ENCODE measurements around the gene HOXB13.

The HOXB13 gene

GRCh38 chr17:48756830-48757251, 28.3 kb upstream of the HOXB13 start:
- H3K4me1 ChIP-seq (ENCODE audit: control insufficient read depth, insufficient read depth, low read length) = peaks cover 14% of the 10 kb centered on the region
- no peaks in the 10 kb centered on the region for H3K9me3 ChIP-seq (ENCODE audit: control insufficient read depth in 2 of 2, low read length in 2 of 2)
- H3K9ac ChIP-seq (ENCODE audit: low read length in 2 of 2) = no peak overlapping the region
- no peaks in the 10 kb centered on the region for H3K36me3 ChIP-seq (ENCODE audit: control insufficient read depth in 2 of 2, insufficient read depth in 2 of 2, low read length in 2 of 2)
- no peak overlapping the region for H3K4me3 ChIP-seq (ENCODE audit: low read length in 2 of 2)
- H3K27ac ChIP-seq (ENCODE audit: low read length) = no peak overlapping the region
- peaks cover 58 to 70% of the 10 kb centered on the region in 2 donors for H3K27me3 ChIP-seq (ENCODE audit: control insufficient read depth in 1 of 2, insufficient read depth in 2 of 2, low read length in 2 of 2)

DNA sequence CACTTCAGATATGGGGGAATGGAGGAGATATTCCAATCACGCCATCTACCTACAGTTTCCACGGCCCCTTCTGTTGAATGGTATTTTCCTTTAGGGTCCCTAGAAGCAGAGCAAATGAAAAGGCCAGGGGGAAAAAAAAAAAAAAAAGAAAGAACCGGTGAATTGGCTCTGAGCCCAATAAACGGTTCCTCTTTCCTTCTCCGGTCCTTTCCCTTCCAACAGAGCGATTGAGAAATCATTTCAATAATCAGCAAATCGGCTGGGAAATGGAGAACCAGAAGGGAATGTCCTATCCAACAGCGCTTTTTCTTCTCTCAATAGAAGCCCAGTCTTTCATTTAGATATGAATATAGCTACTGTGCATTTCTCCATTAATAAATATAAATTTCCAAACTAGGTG, 26.8 kb upstream of the HOXB13 start:
- no peaks in the 10 kb centered on the region for H3K9me3 ChIP-seq (ENCODE audit: control insufficient read depth in 2 of 2, low read length in 2 of 2)
- no peak overlapping the region for H3K9ac ChIP-seq (ENCODE audit: low read length in 2 of 2)
- H3K27ac ChIP-seq (ENCODE audit: low read length) = no peak overlapping the region
- H3K36me3 ChIP-seq (ENCODE audit: control insufficient read depth in 2 of 2, insufficient read depth in 2 of 2, low read length in 2 of 2) = no peaks in the 10 kb centered on the region
- H3K27me3 ChIP-seq (ENCODE audit: control insufficient read depth in 1 of 2, insufficient read depth in 2 of 2, low read length in 2 of 2) = peaks cover 68 to 75% of the 10 kb centered on the region in 2 donors
- H3K4me3 ChIP-seq (ENCODE audit: low read length in 2 of 2) = no peak overlapping the region
- H3K4me1 ChIP-seq (ENCODE audit: control insufficient read depth, insufficient read depth, low read length) = peaks cover 14% of the 10 kb centered on the region

GRCh38 chr17:48754500-48755261, 26.1 kb upstream of the HOXB13 start:
- Histone ChIP-seq H3K4me1 (ENCODE audit: control insufficient read depth, insufficient read depth, low read length) (peaks cover 14% of the 10 kb centered on the region), H3K9me3 (ENCODE audit: control insufficient read depth in 2 of 2, low read length in 2 of 2) (no peaks in the 10 kb centered on the region), H3K9ac (ENCODE audit: low read length in 2 of 2) (no peak overlapping the region), H3K27ac (ENCODE audit: low read length) (no peak overlapping the region), H3K27me3 (ENCODE audit: control insufficient read depth in 1 of 2, insufficient read depth in 2 of 2, low read length in 2 of 2) (peaks cover 74 to 81% of the 10 kb centered on the region in 2 donors), H3K36me3 (ENCODE audit: control insufficient read depth in 2 of 2, insufficient read depth in 2 of 2, low read length in 2 of 2) (no peaks in the 10 kb centered on the region), H3K4me3 (ENCODE audit: low read length in 2 of 2) (no peak overlapping the region)

DNA sequence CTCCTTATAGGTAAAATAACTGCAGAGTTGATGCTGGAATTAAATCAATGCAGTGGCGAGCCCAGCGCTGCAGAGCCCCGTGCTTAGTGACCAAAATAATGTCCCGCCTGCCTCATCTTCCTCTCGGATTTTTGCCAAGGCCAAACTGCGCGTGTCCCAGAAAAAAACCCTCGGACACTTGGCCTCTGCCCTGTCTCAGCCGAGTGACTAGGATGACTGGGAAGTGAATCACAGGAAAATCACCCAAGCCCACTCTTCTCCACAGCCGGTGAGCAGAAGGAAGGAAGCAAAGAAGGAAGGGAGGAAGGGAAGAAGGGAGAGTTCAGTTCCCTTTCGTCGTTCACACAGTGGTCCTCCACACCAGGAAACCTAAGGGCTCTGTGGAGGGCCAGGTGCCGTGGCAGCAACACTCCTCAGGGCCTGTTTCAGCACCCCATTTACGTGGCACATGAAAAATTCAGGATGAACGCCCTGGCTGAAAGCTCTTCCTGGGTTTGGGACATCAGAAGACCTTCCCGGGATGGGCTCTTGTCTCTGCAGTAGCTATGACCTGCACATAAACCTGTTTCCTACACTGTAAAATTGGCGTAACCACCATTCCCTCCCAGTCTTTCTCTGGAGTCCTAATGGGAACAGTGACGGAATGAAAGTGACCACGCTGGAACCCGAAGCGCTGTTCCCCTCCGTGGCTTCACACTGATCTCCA, 25.4 kb upstream of the HOXB13 start:
- H3K36me3 ChIP-seq (ENCODE audit: control insufficient read depth in 2 of 2, insufficient read depth in 2 of 2, low read length in 2 of 2) = no peaks in the 10 kb centered on the region
- H3K27ac ChIP-seq (ENCODE audit: low read length) = no peak overlapping the region
- H3K27me3 ChIP-seq (ENCODE audit: control insufficient read depth in 1 of 2, insufficient read depth in 2 of 2, low read length in 2 of 2) = peaks cover 80 to 85% of the 10 kb centered on the region in 2 donors
- no peak overlapping the region for H3K9ac ChIP-seq (ENCODE audit: low read length in 2 of 2)
- no peaks in the 10 kb centered on the region for H3K9me3 ChIP-seq (ENCODE audit: control insufficient read depth in 2 of 2, low read length in 2 of 2)
- H3K4me3 ChIP-seq (ENCODE audit: low read length in 2 of 2) = no peak overlapping the region
- peaks cover 14% of the 10 kb centered on the region for H3K4me1 ChIP-seq (ENCODE audit: control insufficient read depth, insufficient read depth, low read length)

DNA sequence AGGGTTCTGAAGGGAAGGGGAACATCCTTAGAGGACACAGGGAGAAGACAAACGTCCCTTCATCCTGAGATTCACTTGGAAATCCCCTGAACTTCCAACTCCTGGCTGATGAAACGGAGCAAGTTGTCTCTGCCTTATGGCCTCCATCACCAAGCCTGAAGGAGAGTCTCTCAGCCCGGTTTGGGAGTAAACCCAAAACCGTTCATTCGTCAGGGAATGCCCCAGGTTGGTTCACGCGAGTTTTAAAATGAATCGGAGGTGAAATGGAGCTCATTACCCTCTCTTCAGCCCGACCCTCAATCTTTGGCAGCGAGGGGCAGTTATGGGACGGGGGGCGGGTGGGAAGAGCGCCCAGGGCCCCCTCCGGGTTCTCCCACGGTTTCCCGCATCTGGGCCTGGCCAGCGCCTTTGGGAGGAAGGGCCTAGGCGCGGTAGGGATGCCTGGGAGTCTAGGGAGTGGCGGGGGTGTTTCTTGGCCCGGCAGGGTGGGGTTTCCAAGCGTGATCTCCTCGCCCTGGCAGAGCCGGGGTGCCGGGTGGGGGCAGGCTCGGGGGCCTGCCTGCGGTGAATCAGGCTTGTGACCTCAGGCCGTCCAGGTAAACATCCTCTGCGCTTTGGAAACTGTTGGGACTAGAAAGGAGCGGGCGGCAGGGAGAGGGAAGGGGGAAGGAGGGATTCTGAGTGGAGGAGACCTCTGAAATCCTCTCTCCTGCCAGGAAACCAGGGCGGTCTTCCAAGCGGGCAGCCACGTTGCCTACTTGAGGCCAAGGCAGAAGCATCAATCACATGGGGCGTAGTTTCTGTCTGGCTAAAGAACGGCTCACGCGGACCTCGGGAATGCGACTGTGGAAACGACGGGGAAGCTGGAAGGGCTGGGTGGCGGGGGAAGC, 24.1 kb upstream of the HOXB13 start:
- Histone ChIP-seq H3K27me3 (ENCODE audit: control insufficient read depth in 1 of 2, insufficient read depth in 2 of 2, low read length in 2 of 2) (peaks cover 87 to 92% of the 10 kb centered on the region in 2 donors), H3K9me3 (ENCODE audit: control insufficient read depth in 2 of 2, low read length in 2 of 2) (no peaks in the 10 kb centered on the region), H3K4me3 (ENCODE audit: low read length in 2 of 2) (no peak overlapping the region), H3K9ac (ENCODE audit: low read length in 2 of 2) (no peak overlapping the region), H3K4me1 (ENCODE audit: control insufficient read depth, insufficient read depth, low read length) (peaks cover 14% of the 10 kb centered on the region), H3K27ac (ENCODE audit: low read length) (no peak overlapping the region), H3K36me3 (ENCODE audit: control insufficient read depth in 2 of 2, insufficient read depth in 2 of 2, low read length in 2 of 2) (no peaks in the 10 kb centered on the region)

DNA sequence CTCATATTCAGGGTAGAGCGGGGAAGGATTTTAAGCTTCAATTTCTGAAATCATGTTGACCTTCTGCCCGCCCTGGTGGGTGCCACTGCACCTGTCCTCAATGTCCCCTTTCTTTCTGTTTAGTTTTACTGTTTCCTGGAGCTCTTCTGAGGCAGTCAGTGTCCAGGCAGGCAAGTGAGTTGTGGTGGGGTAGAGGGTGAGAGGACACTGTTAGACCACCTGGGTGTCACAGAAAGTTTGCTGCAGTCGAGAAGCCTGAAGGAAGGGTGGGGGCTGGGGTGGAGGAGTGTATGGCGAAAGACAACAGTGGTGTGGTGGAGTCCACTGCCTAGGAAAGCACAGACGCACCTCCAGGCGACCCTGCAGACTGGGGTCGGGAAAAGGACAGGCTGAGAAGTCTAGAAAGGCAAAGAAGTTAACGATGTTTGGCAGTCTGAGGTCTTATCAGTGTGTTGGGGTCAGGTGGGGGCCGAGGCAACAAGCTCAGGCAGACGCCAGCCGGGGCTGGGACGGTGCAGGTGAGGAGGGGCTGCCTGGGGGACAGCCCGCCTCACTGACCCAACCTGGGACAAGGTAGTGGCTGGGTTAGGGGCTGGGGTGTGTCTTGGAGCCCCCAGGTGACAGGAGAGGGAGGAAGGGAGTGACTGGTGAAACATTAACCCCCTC, 23.3 kb upstream of the HOXB13 start:
- no peak overlapping the region for H3K9ac ChIP-seq (ENCODE audit: low read length in 2 of 2)
- H3K9me3 ChIP-seq (ENCODE audit: control insufficient read depth in 2 of 2, low read length in 2 of 2) = no peaks in the 10 kb centered on the region
- no peak overlapping the region for H3K4me3 ChIP-seq (ENCODE audit: low read length in 2 of 2)
- no peak overlapping the region for H3K27ac ChIP-seq (ENCODE audit: low read length)
- no peaks in the 10 kb centered on the region for H3K36me3 ChIP-seq (ENCODE audit: control insufficient read depth in 2 of 2, insufficient read depth in 2 of 2, low read length in 2 of 2)
- peaks cover 14% of the 10 kb centered on the region for H3K4me1 ChIP-seq (ENCODE audit: control insufficient read depth, insufficient read depth, low read length)
- peaks cover 87 to 94% of the 10 kb centered on the region in 2 donors for H3K27me3 ChIP-seq (ENCODE audit: control insufficient read depth in 1 of 2, insufficient read depth in 2 of 2, low read length in 2 of 2)

DNA sequence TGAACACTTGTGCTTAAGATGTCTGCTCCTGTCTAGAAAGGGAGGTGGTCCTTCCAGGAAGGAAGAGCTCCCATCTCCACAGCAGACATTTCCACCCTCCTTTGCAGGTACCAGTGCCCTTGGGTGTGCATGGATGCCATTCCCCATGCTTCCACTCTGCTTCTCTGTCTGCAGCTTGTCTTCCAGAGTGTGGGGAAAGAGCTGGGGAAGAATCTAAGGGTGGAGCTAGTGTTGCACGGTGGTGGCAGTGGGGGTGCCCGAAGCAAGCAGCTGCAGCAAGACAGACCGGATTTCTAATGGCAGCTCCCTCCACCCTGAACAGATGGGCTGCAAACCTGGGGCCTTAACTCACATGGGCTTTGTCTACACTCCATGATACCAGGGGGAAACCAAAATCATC, 22.6 kb upstream of the HOXB13 start:
- H3K27me3 ChIP-seq (ENCODE audit: control insufficient read depth in 1 of 2, insufficient read depth in 2 of 2, low read length in 2 of 2) = peaks cover 88 to 97% of the 10 kb centered on the region in 2 donors
- H3K36me3 ChIP-seq (ENCODE audit: control insufficient read depth in 2 of 2, insufficient read depth in 2 of 2, low read length in 2 of 2) = no peaks in the 10 kb centered on the region
- peaks cover 14% of the 10 kb centered on the region for H3K4me1 ChIP-seq (ENCODE audit: control insufficient read depth, insufficient read depth, low read length)
- no peak overlapping the region for H3K4me3 ChIP-seq (ENCODE audit: low read length in 2 of 2)
- no peaks in the 10 kb centered on the region for H3K9me3 ChIP-seq (ENCODE audit: control insufficient read depth in 2 of 2, low read length in 2 of 2)
- no peak overlapping the region for H3K9ac ChIP-seq (ENCODE audit: low read length in 2 of 2)
- H3K27ac ChIP-seq (ENCODE audit: low read length) = no peak overlapping the region

- H3K27me3 ChIP-seq (ENCODE audit: control insufficient read depth in 1 of 2, insufficient read depth in 2 of 2, low read length in 2 of 2) = peaks cover 89 to 97% of the 10 kb centered on the region in 2 donors
- H3K4me1 ChIP-seq (ENCODE audit: control insufficient read depth, insufficient read depth, low read length) = peaks cover 10% of the 10 kb centered on the region
- no peak overlapping the region for H3K9ac ChIP-seq (ENCODE audit: low read length in 2 of 2)
- no peak overlapping the region for H3K27ac ChIP-seq (ENCODE audit: low read length)
- H3K36me3 ChIP-seq (ENCODE audit: control insufficient read depth in 2 of 2, insufficient read depth in 2 of 2, low read length in 2 of 2) = no peaks in the 10 kb centered on the region
- no peak overlapping the region for H3K4me3 ChIP-seq (ENCODE audit: low read length in 2 of 2)
- H3K9me3 ChIP-seq (ENCODE audit: control insufficient read depth in 2 of 2, low read length in 2 of 2) = no peaks in the 10 kb centered on the region
Measured at GRCh38 chr17:48749621-48750553, 21.3 kb upstream of the HOXB13 start.

- Histone ChIP-seq H3K27ac (ENCODE audit: low read length) (no peak overlapping the region), H3K36me3 (ENCODE audit: control insufficient read depth in 2 of 2, insufficient read depth in 2 of 2, low read length in 2 of 2) (no peaks in the 10 kb centered on the region), H3K9ac (ENCODE audit: low read length in 2 of 2) (no peak overlapping the region), H3K4me1 (ENCODE audit: control insufficient read depth, insufficient read depth, low read length) (peaks cover 5% of the 10 kb centered on the region), H3K4me3 (ENCODE audit: low read length in 2 of 2) (no peak overlapping the region), H3K9me3 (ENCODE audit: control insufficient read depth in 2 of 2, low read length in 2 of 2) (no peaks in the 10 kb centered on the region), H3K27me3 (ENCODE audit: control insufficient read depth in 1 of 2, insufficient read depth in 2 of 2, low read length in 2 of 2) (peaks cover 86 to 94% of the 10 kb centered on the region in 2 donors)
Measured at GRCh38 chr17:48748718-48749566, 20.4 kb upstream of the HOXB13 start.

Measured in stomach smooth muscle (tissue), 2 donors.